ENCODE results near the gene CCL28. TPM values are rescaled to one million over a fixed set of nuclear protein-coding genes. Genes with fewer than 3 reads are reported as not detected.

The CCL28 gene
- total RNA-seq, 4 donors from 2014 or later = 2.2 to 3.3 (median 2.3) TPM

DNA sequence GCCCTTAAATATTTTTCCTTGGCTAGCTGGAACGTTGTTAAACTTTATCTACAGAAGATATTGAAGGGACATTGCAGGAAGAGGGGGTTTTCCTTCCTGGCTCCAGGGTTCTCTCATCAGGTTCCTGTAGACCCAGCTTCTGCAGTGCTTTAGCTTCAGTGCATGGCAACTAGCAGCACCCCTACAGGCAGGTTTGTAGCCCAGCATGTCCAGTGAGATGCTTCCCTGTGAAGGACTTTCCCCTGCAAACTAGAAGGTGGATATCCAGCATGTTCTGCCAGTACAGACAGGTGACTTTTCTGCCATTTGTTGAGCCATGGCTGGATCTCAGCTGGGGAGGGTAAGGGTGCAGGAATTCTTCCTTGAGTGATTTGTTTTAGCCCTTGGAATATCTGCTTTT lies 10.4 kb downstream of the CCL28 start:
- no peak overlapping the region for H3K4me3 ChIP-seq
- no peaks in the 10 kb centered on the region for H3K27me3 ChIP-seq
- no peaks in the 10 kb centered on the region for H3K36me3 ChIP-seq
- no peak overlapping the region for H3K27ac ChIP-seq (replicated peaks in 1 of 4)
- WGBS = 62% methylated on average over 1 of the region's 1 CpG
- intact Hi-C loops (cut with DNase I) = no loop called here
- TF ChIP-seq CTCF (IDR thresholded peaks at IDR 0.05) = no peak
- DNase-seq (ENCODE audit: extremely low spot score) = peak; percentile 10
- H3K4me1 ChIP-seq = peaks cover 2 to 7% (median 7%) of the 10 kb centered on the region in 4 donors
- no peaks in the 10 kb centered on the region for H3K9me3 ChIP-seq

- Histone ChIP-seq H3K36me3 (no peaks in the 10 kb centered on the region), H3K4me3 (no peak overlapping the region), H3K27me3 (no peaks in the 10 kb centered on the region), H3K9me3 (no peaks in the 10 kb centered on the region), H3K27ac (replicated peaks in 1 of 4) (no peak overlapping the region), H3K4me1 (peaks cover 5 to 15% (median 8%) of the 10 kb centered on the region in 4 donors)
- TF ChIP-seq POLR2AphosphoS5 (IDR thresholded peaks at IDR 0.05) (no peak), POLR2A (IDR thresholded peaks at IDR 0.05; ENCODE audit: low read depth) (no peak), CTCF (IDR thresholded peaks at IDR 0.05) (no peak), EP300 (IDR thresholded peaks at IDR 0.05) (no peak)
- WGBS = 84% methylated on average over 3 of the region's 3 CpGs
- intact Hi-C loops (cut with DNase I) = no loop called here
- no peak for DNase-seq (ENCODE audit: extremely low spot score)
Observed at GRCh38 chr5:43400082-43400481, 12.1 kb downstream of the CCL28 start.

DNA sequence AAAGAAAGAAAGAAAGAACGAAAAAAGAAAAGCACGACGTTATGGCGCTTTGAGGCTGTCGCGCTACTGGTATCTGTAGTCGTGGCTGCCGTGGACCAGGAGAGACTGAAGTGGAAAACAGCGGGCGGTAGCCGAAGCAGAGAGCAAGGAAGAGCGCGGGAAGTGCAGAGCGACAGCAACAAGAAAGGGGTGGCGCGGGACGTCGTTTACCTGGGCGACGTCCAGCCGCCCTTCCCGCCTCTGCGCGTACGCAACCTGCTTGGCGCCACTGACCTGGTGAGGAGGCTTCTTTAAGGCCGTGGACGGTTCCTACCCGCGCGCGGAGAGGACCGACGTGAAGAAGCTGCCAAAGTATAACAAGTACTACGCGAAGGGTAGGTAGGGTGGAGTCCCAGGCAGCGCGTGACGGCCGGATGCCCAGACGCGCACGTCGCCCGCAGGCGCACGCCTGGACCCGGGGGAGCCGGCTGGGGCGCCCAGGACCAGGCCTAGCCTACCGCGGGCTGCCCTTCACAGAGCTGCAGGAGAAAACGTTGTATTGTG lies 15.4 kb downstream of the CCL28 start:
- peak; percentile 91 for DNase-seq (ENCODE audit: extremely low spot score)
- Histone ChIP-seq H3K27me3 (no peaks in the 10 kb centered on the region), H3K27ac (replicated peaks in 1 of 4) (peak overlapping the region; percentile 52 to 75 (median 62)), H3K4me1 (peaks cover 5 to 15% (median 8%) of the 10 kb centered on the region in 4 donors), H3K4me3 (peak overlapping the region; percentile 61 to 75 (median 63)), H3K36me3 (no peaks in the 10 kb centered on the region), H3K9me3 (no peaks in the 10 kb centered on the region)
- intact Hi-C loops (cut with DNase I) = loop anchor here (5.0 kb wide), 1 partner anchor 85 kb away; the partner anchor contains the start of gene TMEM267
- TF ChIP-seq POLR2AphosphoS5 (IDR thresholded peaks at IDR 0.05) = peak; percentile 19 to 40
- no peak for TF ChIP-seq EP300 (IDR thresholded peaks at IDR 0.05)
- WGBS = 5% methylated on average over 53 of the region's 53 CpGs

DNA sequence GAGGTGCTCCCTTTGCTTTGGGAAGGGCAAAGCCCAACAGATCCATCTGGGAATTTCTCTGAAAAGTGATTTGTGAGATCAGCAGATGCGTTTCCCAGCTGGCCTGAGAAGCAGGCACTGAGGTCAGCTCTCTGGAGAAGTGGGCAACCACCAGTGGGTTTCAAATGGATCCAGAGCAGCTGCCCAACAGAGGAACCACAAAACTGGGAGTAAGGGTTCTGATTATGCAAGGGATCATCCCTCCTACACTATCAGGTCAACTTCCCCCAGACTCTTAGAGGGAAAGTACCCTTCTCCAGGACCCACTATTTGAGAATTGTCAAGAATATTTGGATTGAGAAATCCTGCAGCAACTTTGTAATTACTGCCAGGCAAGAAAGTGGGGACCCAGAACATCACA lies 21.7 kb downstream of the CCL28 start:
- no peak overlapping the region for H3K27ac ChIP-seq (replicated peaks in 1 of 4)
- no peaks in the 10 kb centered on the region for H3K27me3 ChIP-seq
- H3K4me1 ChIP-seq = peaks cover 4 to 10% (median 6%) of the 10 kb centered on the region in 4 donors
- TF ChIP-seq CTCF (IDR thresholded peaks at IDR 0.05) = no peak
- TF ChIP-seq POLR2AphosphoS5 (IDR thresholded peaks at IDR 0.05) = no peak
- no peak for TF ChIP-seq POLR2A (IDR thresholded peaks at IDR 0.05; ENCODE audit: low read depth)
- no peak for TF ChIP-seq EP300 (IDR thresholded peaks at IDR 0.05)
- DNase-seq (ENCODE audit: extremely low spot score) = peak; percentile 17
- intact Hi-C loops (cut with DNase I) = no loop called here
- H3K4me3 ChIP-seq = no peak overlapping the region
- peaks cover 0 to 5% (median 0%) of the 10 kb centered on the region in 4 donors for H3K36me3 ChIP-seq
- H3K9me3 ChIP-seq = no peaks in the 10 kb centered on the region
- WGBS = 83% methylated on average over 1 of the region's 1 CpG

DNA sequence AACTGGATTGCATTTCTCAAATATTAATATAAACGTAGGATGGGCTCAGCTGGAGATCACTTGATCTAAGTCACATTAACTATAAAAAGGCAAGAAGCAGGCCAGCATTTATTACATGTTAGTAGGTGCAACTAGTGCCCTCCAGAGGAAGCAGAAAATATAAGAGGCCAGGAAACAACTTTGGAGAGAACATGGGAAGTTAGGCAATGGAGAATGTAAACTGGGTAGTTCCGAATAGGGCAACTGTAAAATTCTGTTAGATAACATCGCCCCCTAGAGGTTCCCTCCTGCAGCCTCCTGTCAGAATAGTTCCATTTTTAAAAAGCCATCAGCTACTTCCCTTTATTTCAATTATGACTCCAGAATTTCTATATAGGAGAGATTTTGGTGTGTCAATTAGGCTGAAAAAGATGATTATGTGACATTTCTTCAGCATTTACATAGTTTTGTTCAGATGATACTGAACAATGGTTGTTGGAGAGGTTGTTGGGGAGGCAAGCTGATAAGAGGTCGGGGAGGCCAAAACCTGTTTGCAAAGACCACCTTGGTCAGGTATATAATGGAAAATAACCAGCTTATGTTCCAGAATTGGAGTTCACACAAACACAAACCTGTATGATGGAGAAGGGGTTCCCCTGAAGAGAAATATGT lies 22.4 kb downstream of the CCL28 start:
- Histone ChIP-seq H3K27ac (replicated peaks in 1 of 4) (no peak overlapping the region), H3K4me3 (no peak overlapping the region), H3K4me1 (peaks cover 4 to 10% (median 6%) of the 10 kb centered on the region in 4 donors), H3K9me3 (no peaks in the 10 kb centered on the region), H3K36me3 (peaks cover 0 to 5% (median 0%) of the 10 kb centered on the region in 4 donors), H3K27me3 (no peaks in the 10 kb centered on the region)
- TF ChIP-seq EP300 (IDR thresholded peaks at IDR 0.05) = no peak
- TF ChIP-seq POLR2A (IDR thresholded peaks at IDR 0.05; ENCODE audit: low read depth) = no peak
- peak in 1 of 2 donors; percentile 38 for TF ChIP-seq POLR2AphosphoS5 (IDR thresholded peaks at IDR 0.05)
- TF ChIP-seq CTCF (IDR thresholded peaks at IDR 0.05) = peak; percentile 78 to 92 (median 80)
- peak; percentile 92 for DNase-seq (ENCODE audit: extremely low spot score)
- intact Hi-C loops (cut with DNase I) = loop anchor here (5.0 to 10.0 kb wide), 2 partner anchors 78 to 265 kb away; partner anchors contain the start of genes HMGCS1 and ZNF131
- WGBS = 27% methylated on average over 4 of the region's 4 CpGs

All from esophagus muscularis mucosa (tissue), 4 donors.